Stimulated activated CD8-positive, alpha-beta memory T cell treated with anti-CD3 and anti-CD28 coated beads, Interleukin-12 subunit alpha, Interleukin-12 subunit beta, amount 100 ng/mL, for 1 hour (primary cell): ENCODE measurements around the gene ANKRD13D.
A peak's percentile ranks its signal among the peaks of the same experiment; 100 is the strongest.

Experiments used
- DNase-seq: peaks from one replicate; pipeline ENCODE4 v3.0.0-alpha.2; 2020; ENCODE audit warnings: low read depth

Gene ANKRD13D

DNA sequence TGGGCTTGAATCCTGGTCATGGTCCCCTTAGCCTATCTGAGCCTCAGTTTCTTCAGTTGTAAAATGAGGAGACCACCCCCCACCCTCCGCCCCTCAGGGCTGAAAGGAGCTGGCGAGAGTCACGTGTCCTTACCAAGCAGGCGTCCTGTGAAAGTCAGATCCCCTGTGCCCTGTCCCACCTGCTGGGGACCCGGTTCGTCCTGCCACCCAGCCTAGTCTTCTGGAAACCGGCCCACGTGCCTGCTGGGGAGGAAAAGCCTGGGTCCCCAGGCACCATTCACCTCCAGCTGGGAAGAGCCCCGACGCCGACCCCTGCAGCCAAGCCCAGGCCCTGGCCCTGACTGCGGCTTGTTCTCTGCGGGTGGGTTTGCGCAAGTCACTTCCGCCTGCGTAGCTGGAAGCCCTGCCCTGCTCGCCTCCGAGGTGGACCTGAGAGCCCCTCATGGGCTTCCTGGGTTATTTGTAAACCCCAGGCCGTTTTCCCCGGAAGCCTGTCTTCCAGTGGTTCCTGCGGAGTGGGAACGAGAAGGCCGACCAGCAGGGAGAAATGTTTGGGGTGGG, 13.5 kb downstream of the ANKRD13D start:
- DNase-seq: no peak

DNA sequence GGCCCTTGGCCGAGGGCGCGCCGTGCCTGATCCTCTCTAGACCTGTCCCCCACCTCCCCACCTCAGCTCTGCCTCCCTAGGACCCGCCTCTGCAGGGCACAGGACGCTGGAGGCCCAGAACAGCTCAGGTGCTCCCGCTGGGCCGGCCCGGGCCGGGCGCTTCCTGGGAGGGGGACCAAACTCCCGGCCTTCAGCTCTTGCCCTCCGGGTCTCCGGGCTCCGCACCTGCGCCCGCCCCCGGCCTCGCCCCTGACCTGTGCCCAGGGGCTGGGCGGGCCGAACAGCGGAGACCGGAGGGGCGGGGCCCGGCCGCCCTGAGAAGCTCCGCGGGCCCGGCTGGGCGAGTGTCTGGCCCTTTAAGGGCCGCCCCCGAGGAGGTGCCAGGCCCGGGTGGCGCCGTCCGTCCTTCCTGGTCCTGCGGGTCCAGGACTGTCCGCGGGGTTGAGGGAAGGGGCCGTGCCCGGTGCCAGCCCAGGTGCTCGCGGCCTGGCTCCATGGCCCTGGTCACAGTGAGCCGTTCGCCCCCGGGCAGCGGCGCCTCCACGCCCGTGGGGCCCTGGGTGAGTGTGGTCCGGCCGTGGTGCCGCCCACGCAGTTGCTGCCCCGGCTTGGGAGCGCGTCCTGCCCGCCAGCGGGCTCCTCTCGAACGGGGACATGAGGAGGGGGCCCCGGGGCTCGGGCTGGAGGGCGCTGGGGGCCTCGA, 14.2 kb downstream of the ANKRD13D start, which contains the start of gene SSH3:
Gene SSH3 (plus strand): TSS at position 399 of the 703 bp plus-strand sequence. CDS start 96 bp downstream, at position 495.
- DNase-seq: no peak

DNA sequence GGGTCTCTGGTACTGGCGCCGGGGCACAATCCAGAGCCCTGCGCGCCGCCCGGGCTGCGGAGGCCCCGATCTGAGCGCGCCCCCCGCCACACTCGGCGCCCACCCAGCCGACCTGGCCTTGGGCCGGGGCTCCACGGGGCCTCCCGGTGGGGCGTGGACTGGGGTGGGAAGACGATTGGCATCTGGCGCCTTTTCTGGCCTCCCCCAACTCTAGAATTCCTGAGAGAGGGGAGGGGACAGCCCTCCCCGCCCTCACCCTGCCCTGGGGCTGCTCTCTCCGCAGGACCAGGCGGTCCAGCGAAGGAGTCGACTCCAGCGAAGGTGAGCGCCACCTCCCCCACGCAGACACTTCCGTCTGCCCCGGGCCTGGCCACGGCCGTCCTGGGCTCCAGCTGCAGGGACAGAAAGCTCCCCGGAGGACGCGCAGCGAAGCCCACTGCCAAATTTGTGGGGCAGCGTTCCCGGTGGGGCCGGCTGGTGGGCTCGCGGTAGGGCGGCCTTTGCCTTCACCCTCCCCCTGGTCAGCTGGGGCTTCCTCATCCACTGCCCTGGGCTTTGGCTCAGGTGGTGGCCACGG, 14.8 kb downstream of the ANKRD13D start:
- DNase-seq: no peak

GRCh38 chr11:67304511-67305113, 15.5 kb downstream of the ANKRD13D start:
- DNase-seq: no peak

DNA sequence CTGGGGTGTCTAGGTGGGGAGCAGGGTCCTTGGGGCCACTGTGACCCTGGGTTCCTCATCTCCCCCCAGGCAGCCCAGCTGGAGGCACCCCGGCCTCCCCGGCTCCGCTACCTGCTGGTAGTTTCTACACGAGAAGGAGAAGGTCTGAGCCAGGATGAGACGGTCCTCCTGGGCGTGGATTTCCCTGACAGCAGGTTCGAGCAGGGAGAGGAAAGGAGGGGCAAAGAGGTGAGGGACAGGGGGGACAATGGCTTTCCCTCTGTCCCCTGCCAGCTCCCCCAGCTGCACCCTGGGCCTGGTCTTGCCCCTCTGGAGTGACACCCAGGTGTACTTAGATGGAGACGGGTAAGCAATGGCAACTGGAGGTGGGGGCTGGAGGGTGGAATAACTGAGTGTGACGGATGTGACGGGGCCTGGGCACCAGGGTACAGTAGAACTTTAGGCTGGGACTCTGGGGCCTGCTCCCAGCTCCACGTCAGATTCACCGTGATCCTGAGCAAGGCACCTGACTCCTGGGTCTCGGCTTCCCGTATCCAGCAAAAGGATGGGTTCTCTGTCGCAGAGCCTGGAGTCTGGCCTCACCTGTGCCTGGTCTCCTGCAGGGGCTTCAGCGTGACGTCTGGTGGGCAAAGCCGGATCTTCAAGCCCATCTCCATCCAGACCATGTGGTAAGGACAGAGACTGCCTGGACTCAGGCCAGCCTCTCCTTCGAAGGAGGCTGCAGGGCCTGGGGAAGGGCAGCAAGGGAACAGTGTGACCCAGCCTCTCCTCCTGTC, 17.9 kb downstream of the ANKRD13D start:
- DNase-seq: no peak

DNA sequence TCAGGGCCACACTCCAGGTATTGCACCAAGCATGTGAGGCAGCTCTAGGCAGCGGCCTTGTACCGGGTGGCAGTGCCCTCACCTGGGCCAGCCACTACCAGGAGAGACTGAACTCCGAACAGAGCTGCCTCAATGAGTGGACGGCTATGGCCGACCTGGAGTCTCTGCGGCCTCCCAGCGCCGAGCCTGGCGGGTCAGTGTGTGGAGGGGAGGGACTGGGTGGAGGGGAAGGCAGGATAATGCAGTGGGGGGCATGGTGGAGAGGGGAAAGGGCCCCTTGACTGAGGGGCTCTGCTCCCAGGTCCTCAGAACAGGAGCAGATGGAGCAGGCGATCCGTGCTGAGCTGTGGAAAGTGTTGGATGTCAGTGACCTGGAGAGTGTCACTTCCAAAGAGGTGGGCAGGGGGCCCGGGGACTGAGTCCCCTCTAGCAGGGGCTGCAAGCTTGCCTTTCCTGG, 18.5 kb downstream of the ANKRD13D start:
- no peak for DNase-seq

- DNase-seq: no peak
Observed at GRCh38 chr11:67308031-67308866, 19.1 kb downstream of the ANKRD13D start.

- no peak for DNase-seq
Observed at GRCh38 chr11:67309166-67309565, 20.1 kb downstream of the ANKRD13D start.

- DNase-seq: no peak
Observed at GRCh38 chr11:67309661-67310061, 20.6 kb downstream of the ANKRD13D start.

GRCh38 chr11:67310246-67311050, 21.3 kb downstream of the ANKRD13D start:
- no peak for DNase-seq

DNA sequence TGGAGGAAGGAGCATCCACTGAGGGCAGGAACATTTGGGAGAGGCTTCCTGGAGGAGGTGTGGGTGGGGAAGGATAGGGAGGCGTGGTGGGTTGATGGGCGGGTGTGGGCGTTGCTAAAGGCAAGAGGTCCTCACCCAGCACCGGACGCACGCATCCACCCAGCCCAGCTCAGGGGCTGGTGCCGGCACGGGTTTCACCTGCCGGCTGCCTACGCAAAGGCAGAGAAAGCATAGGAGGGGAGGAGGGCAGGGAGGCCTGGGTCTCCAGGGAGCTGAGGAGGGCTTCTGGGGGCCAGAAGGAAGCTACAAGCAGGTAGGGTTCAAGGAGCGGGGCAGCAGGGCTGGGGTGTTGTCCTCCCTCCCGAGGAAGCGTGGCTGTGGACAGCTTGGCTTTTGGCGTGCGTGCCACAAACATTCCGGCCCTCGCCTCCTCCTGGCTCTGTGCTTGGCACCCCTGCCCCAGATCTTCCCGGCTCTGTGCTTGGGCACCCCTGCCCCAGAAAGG, 22.0 kb downstream of the ANKRD13D start:
- no peak for DNase-seq

DNA sequence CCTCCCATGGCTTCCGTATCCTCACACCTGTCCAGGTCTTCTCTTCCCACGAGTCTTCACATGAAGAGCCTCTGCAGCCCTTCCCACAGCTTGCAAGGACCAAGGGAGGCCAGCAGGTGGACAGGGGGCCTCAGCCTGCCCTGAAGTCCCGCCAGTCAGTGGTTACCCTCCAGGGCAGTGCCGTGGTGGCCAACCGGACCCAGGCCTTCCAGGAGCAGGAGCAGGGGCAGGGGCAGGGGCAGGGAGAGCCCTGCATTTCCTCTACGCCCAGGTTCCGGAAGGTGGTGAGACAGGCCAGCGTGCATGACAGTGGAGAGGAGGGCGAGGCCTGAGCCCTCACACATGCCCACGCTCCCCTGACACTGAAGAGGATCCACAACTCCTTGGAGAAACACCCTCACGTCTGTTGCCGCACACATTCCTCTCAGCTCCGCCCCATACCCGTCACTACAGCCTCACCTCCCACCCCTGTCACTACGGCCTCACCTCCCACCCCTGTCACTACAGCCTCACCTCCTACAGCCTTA, 22.5 kb downstream of the ANKRD13D start:
- no peak for DNase-seq

DNA sequence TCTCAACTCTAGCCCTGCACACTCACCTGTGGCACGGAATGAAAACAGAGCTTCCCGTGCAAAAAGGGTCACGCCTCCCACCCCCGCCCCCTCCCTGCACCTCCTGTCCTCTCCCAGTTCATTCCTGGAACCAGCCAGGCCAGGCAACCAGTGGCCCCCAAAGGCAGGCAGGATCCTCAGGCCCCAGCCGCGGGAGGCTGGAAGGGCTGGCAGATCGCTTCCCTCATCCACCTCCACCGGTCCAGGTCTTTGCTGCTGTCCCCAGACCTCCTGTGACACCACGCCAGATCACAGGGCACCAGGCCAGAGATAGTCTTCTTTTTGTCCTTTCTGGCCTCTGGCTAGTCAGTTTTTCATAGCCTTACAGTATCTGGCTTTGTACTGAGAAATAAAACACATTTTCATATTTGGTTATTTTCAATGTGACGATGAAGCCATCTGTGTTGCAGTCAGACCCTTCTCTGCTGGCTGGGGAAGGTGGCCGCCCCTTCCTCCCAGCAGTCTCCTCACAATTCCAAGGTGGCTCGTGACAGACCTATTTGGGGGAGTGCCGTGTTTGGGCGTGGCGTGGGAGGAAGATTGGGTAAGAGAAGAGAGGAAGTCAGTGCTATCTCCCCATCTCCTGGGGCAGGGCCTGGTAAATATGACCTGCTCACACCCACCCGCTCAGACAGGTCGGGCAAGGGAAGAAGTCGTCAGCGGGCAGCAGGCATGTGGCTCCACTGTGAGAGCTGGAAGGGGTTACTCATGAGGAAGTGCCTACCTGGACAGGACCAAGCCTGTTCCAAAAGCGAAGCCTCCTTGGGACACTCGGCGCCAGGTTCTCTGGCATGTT, 23.3 kb downstream of the ANKRD13D start:
- peak; percentile 51 for DNase-seq

- no peak for DNase-seq
Observed at GRCh38 chr11:67313125-67313890, 24.2 kb downstream of the ANKRD13D start.

GRCh38 chr11:67314218-67314617, 25.1 kb downstream of the ANKRD13D start:
- no peak for DNase-seq

- no peak for DNase-seq
Observed at GRCh38 chr11:67315325-67315909, 26.3 kb downstream of the ANKRD13D start.

- no peak for DNase-seq
Observed at GRCh38 chr11:67316882-67317204, 27.7 kb downstream of the ANKRD13D start.
